HUES64 (cell line): Measurements from ENCODE around the gene DNAJC28.
"Not testable (repeated sequence)": the region's sequence is repeated elsewhere in the genome, so short reads cannot be mapped to it uniquely, and the experiment has no call there.

Experiments
- H3K27ac ChIP-seq: 2 replicates; pipeline ENCODE4 v1.7.0; 2013; ENCODE audit warnings: low read depth, low read length, inconsistent platforms
- H3K27me3 ChIP-seq: 2 replicates; pipeline ENCODE4 v1.6.1; 2013; ENCODE audit warnings: mild to moderate bottlenecking, low read length; ENCODE audit not compliant: insufficient read depth
- H3K36me3 ChIP-seq: 2 replicates; pipeline ENCODE4 v1.6.1; 2013; ENCODE audit warnings: mild to moderate bottlenecking, low read length; ENCODE audit not compliant: insufficient read depth
- H3K4me1 ChIP-seq: 2 replicates; pipeline ENCODE4 v1.6.1; 2013; ENCODE audit warnings: mild to moderate bottlenecking, low read length, moderate library complexity; ENCODE audit not compliant: insufficient read depth
- H3K4me3 ChIP-seq: 2 replicates; pipeline ENCODE4 v1.5.1; 2013; ENCODE audit warnings: mild to moderate bottlenecking, low read length, moderate library complexity
- H3K9ac ChIP-seq: 2 replicates; pipeline ENCODE4 v1.6.1; 2013; ENCODE audit warnings: mild to moderate bottlenecking, low read depth, low read length
- H3K9me3 ChIP-seq: 2 replicates; pipeline ENCODE4 v1.6.1; 2013; ENCODE audit warnings: low read depth, low read length; ENCODE audit not compliant: insufficient read depth
- WGBS: fragments of 150-250, 120-280 bp; methylation state at CpG from one replicate; pipeline ENCODE4 v1.1.7; 2013; ENCODE audit warnings: missing lambda C conversion rate; 5-methylcytosine and 5-hydroxymethylcytosine counted together

DNAJC28 gene

DNA sequence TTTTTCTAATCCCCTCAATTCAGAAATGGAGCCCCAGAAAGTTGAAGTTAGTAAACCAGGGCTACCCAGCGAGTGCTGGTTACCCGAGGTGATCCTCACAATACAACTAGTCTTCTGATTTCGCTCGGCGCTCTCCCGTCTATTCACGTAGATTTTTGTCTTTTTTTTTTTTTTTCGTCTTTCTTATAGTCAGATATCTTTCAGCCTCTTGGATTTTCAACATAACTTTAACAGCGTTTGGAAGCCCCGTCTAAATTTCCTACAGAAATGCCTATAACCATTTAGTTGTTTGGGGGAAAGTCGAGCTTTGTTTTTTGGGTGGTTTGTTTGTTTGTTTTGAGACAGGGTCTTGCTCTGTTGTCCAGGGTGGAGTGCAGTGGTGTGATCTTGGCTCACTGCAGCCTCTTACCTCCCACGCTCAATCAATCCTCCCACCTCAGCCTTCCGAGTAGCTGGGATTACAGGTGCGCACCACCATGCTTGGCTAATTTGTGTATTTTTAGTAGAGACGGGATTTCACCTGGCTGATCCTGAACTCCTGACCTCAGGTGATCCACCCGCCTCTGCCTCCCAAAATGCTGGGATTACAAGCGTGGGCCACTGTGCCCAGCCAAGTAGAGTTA, 10.9 kb downstream of the DNAJC28 start:
- Histone ChIP-seq H3K9ac (peak overlapping the region; percentile 62), H3K27me3 (peaks cover 5% of the 10 kb centered on the region; the same call in 1 of the 2 replicates), H3K9me3 (no peaks in the 10 kb centered on the region), H3K36me3 (no peaks in the 10 kb centered on the region), H3K4me1 (no peaks in the 10 kb centered on the region), H3K4me3 (peak overlapping the region; percentile 86), H3K27ac (peak overlapping the region; percentile 81)
- WGBS = 48% methylated on average over 14 of the region's 17 CpGs

GRCh38 chr21:33479679-33480480, 11.6 kb downstream of the DNAJC28 start, which contains the start of gene TMEM50B:
TMEM50B (minus strand) TSS chr21:33479974; CDS start chr21:33468885, 11,089 bp downstream.
- Histone ChIP-seq H3K4me1 (no peaks in the 10 kb centered on the region), H3K27me3 (peaks cover 5% of the 10 kb centered on the region; the same call in 1 of the 2 replicates), H3K36me3 (no peaks in the 10 kb centered on the region), H3K27ac (peak within 1 kb of the TSS; percentile 81), H3K4me3 (peak within 1 kb of the TSS; percentile 86), H3K9ac (peak within 1 kb of the TSS; percentile 70), H3K9me3 (no peaks in the 10 kb centered on the region)
- under 1% methylated on average over 93 of the region's 93 CpGs for WGBS

DNA sequence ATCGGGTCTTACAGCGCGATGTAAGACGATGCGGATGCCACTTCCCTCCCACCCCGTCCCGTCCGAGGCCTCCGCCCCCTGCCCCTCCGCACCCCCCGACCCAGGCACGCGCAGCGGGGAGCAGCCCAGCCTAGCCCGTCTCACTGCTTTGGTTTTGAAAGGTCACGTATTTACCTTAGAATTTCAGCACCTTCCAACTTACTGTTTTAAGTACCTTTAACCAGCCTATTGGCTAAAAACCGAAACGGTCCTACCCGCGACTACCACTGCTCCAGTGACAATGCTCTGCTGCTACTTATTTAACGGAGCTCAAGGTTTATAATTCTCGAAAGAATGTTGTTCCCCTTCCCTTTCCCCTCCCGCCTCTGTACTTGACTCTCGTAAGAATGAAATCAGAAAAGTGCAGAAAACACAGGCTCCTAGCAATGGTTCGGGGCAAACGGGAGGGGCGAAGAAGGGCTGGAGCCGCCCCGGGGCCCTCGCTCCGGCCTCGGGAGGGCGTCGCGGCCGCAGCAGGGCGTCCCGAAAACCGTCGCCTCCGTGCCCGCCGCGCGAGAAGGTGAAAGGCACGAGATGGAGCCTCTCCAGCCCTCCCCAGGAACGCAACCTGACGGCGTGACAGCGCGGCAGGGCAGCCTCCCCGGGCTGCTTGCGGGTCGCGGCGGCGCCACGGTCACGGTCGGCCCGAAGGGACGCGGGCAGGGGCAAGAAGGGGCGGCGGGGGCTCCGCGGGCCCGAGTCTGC, 12.4 kb downstream of the DNAJC28 start:
- Histone ChIP-seq H3K9ac (peak overlapping the region; percentile 70), H3K27ac (peak overlapping the region; percentile 56; the same call in 1 of the 2 replicates), H3K9me3 (no peaks in the 10 kb centered on the region), H3K4me1 (no peaks in the 10 kb centered on the region), H3K36me3 (no peaks in the 10 kb centered on the region), H3K4me3 (peak overlapping the region; percentile 68), H3K27me3 (peaks cover 5% of the 10 kb centered on the region; the same call in 1 of the 2 replicates)
- under 1% methylated on average over 68 of the region's 68 CpGs for WGBS

- Histone ChIP-seq H3K9me3 (no peaks in the 10 kb centered on the region), H3K4me1 (no peaks in the 10 kb centered on the region), H3K27me3 (peaks cover 5% of the 10 kb centered on the region; the same call in 1 of the 2 replicates), H3K9ac (no peak overlapping the region), H3K4me3 (peak overlapping the region; percentile 68), H3K27ac (no peak overlapping the region), H3K36me3 (no peaks in the 10 kb centered on the region)
- WGBS = 78% methylated on average over 9 of the region's 9 CpGs
Measured at GRCh38 chr21:33478182-33478581, 13.3 kb downstream of the DNAJC28 start.

- no peaks in the 10 kb centered on the region for H3K36me3 ChIP-seq
- WGBS = 95% methylated on average over 5 of the region's 7 CpGs
- peaks cover 5% of the 10 kb centered on the region; the same call in 1 of the 2 replicates for H3K27me3 ChIP-seq
- H3K27ac ChIP-seq = no peak overlapping the region
- H3K4me3 ChIP-seq = no peak overlapping the region
- H3K4me1 ChIP-seq = no peaks in the 10 kb centered on the region
- no peaks in the 10 kb centered on the region for H3K9me3 ChIP-seq
- H3K9ac ChIP-seq = no peak overlapping the region
Measured at GRCh38 chr21:33477066-33477465, 14.4 kb downstream of the DNAJC28 start.

DNA sequence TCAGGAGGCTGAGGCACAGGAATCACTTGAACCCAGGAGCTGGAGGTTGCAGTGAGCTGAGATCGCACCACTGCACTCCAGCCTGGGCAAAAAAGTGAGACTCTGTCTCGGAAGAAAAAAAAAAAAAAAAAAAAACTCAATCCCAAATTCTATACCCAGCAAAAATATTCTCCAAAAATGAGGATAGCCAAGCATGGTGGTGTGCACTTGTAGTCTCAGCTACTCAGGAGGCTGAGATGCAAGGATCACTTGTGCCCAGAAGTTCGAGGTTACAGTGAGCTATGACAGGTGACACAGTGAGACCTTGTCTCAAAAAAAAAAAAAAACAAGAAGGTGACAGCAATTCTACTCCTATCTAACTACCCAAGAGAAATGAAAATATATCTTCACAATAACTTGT, 18.2 kb downstream of the DNAJC28 start:
- H3K4me1 ChIP-seq = no peaks in the 10 kb centered on the region
- 89% methylated on average over 2 of the region's 3 CpGs for WGBS
- no peak overlapping the region for H3K9ac ChIP-seq
- no peaks in the 10 kb centered on the region for H3K36me3 ChIP-seq
- no peaks in the 10 kb centered on the region for H3K9me3 ChIP-seq
- no peak overlapping the region for H3K27ac ChIP-seq
- no peak overlapping the region for H3K4me3 ChIP-seq
- H3K27me3 ChIP-seq = peaks cover 1% of the 10 kb centered on the region; the same call in 1 of the 2 replicates

- no peaks in the 10 kb centered on the region for H3K4me1 ChIP-seq
- no peak overlapping the region for H3K27ac ChIP-seq
- H3K4me3 ChIP-seq = no peak overlapping the region
- H3K36me3 ChIP-seq = 0 out of 2 replicates have a peak, but pooled peaks cover 3% of the 10 kb centered on the region
- WGBS = 94% methylated on average over 2 of the region's 2 CpGs
- no peak overlapping the region for H3K9ac ChIP-seq
- H3K9me3 ChIP-seq = no peaks in the 10 kb centered on the region
- H3K27me3 ChIP-seq = no peaks in the 10 kb centered on the region
Measured at GRCh38 chr21:33470701-33471100, 20.8 kb downstream of the DNAJC28 start.

GRCh38 chr21:33469183-33469582, 22.3 kb downstream of the DNAJC28 start:
- H3K4me1 ChIP-seq, H3K4me3 ChIP-seq, H3K36me3 ChIP-seq, H3K27ac ChIP-seq, H3K27me3 ChIP-seq, H3K9ac ChIP-seq, H3K9me3 ChIP-seq: not testable (repeated sequence)
- WGBS = 92% methylated on average over 4 of the region's 4 CpGs

DNA sequence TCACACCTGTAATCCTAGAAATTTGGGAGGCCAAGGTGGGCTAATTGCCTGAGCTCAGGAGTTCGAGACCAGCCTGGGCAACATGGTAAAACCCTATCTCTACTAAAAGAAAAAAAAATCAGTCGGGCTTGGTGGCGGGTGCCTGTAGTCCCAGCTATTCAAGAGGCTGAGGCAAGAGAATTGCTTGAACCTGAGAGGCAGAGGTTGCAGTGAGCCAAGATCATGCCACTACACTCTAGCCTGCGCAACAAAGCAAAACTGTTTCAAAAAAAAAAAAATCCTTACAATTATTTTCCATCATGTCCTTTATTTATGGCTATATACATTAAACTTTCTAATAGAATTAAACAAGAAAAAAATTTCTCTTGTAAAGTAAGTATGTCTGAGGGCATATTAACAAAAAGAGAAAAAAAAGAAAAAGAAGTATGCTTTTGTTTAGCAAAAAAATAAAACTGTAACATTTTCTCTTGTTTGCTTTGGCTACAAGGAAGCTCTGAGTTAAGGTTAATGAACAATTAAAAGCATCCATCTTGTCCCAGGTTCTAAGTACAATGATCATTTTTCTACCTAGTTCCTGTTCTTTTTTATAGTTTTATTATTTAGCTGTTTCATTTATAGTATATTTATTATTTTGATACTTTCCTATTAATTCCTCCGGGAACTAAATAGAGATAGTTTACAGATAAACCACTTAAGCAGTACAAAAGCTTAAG, 29.8 kb downstream of the DNAJC28 start:
- no peaks in the 10 kb centered on the region for H3K4me1 ChIP-seq
- WGBS = 87% methylated on average over 4 of the region's 5 CpGs
- no peaks in the 10 kb centered on the region for H3K9me3 ChIP-seq
- no peak overlapping the region for H3K9ac ChIP-seq
- H3K4me3 ChIP-seq = no peak overlapping the region
- no peaks in the 10 kb centered on the region for H3K27me3 ChIP-seq
- peaks cover 25% of the 10 kb centered on the region for H3K36me3 ChIP-seq
- H3K27ac ChIP-seq = no peak overlapping the region

GRCh38 chr21:33458861-33459260, 32.7 kb downstream of the DNAJC28 start:
- 95% methylated on average over 3 of the region's 3 CpGs for WGBS

More at GRCh38 chr21:33458861-33459260, 32.7 kb downstream of the DNAJC28 start:
- H3K4me3 ChIP-seq = no peak overlapping the region
- no peak overlapping the region for H3K9ac ChIP-seq
- H3K36me3 ChIP-seq = peaks cover 30% of the 10 kb centered on the region
- H3K27ac ChIP-seq = no peak overlapping the region
- H3K9me3 ChIP-seq = no peaks in the 10 kb centered on the region
- H3K4me1 ChIP-seq = 0 out of 2 replicates have a peak, but pooled peaks cover 4% of the 10 kb centered on the region
- H3K27me3 ChIP-seq = no peaks in the 10 kb centered on the region
